Activated CD4-positive, alpha-beta T cell treated with anti-CD3 and anti-CD28 coated beads for 36 hours (primary cell): ENCODE measurements around the gene LRRTM2. TPM values are rescaled to one million over a fixed set of nuclear protein-coding genes. Genes with fewer than 3 reads are reported as not detected.
A peak's percentile ranks its signal among the peaks of the same experiment; 100 is the strongest.

ENCODE experiments used
- ATAC-seq: fragments of 200-7000 bp; cut with Tn5 transposase; one replicate; pipeline ENCODE4 v1.10.0; 2021; ENCODE audit warnings: mild to moderate bottlenecking, moderate library complexity
- CTCF ChIA-PET: fragments of 350-600 bp; sonication (Branson Sonifier 250); formaldehyde crosslinking; loops from one replicate; lab custom pipeline; 2021; ENCODE audit warnings: antibody characterized with exemption; lab: Charles Lee
- POLR2A ChIA-PET: fragments of 350-600 bp; sonication (Branson Sonifier 250); formaldehyde crosslinking; loops from one replicate; lab custom pipeline; 2021; ENCODE audit warnings: antibody characterized with exemption, inconsistent platforms; lab: Charles Lee
- DNase-seq: peaks from one replicate; pipeline ENCODE4 v3.0.0-alpha.2; 2020
- H3K27ac Mint-ChIP-seq: one replicate; pipeline ENCODE4 v1.8.0; 2021; ENCODE audit warnings: mixed read lengths
- H3K27me3 Mint-ChIP-seq: one replicate; pipeline ENCODE4 v1.8.0; 2021; ENCODE audit warnings: mixed read lengths
- H3K36me3 Mint-ChIP-seq: one replicate; pipeline ENCODE4 v1.8.0; 2021; ENCODE audit warnings: low read depth, mixed read lengths
- H3K4me1 Mint-ChIP-seq: one replicate; pipeline ENCODE4 v1.8.0; 2021; ENCODE audit warnings: mixed read lengths
- H3K4me3 Mint-ChIP-seq: one replicate; pipeline ENCODE4 v1.8.0; 2021; ENCODE audit warnings: mild to moderate bottlenecking, moderate library complexity, mixed read lengths
- H3K9me3 Mint-ChIP-seq: one replicate; pipeline ENCODE4 v1.8.0; 2021; ENCODE audit warnings: low read depth, mixed read lengths
- intact Hi-C, 2 experiments: fragments of 100-400 bp; cut with DNase I in 1 of 2; cut with micrococcal nuclease in 1 of 2; formaldehyde crosslinking; loops; one replicate each; pipeline versions ENCODE4 v1.14.2 to v1.15.1; 2022 to 2024; cut with DNase I, micrococcal nuclease
- total RNA-seq, 2 experiments: library from RNA; stranded (reverse); gene quantifications; one replicate each; pipeline ENCODE4 v1.2.3, GENCODE V29; 2021

The LRRTM2 gene
- total RNA-seq, 2 experiments from 2014 or later: 0.05 TPM; not detected in 1

GRCh38 chr5:138833726-138834480, 41.2 kb downstream of the LRRTM2 start:
- H3K4me1 Mint-ChIP-seq: peaks cover 2% of the 10 kb centered on the region
- no peak overlapping the region for H3K4me3 Mint-ChIP-seq
- H3K36me3 Mint-ChIP-seq: no peaks in the 10 kb centered on the region
- intact Hi-C loops: no loop called here
- ATAC-seq (no peak), DNase-seq (no peak)
- ChIA-PET POLR2A (no interaction called here), CTCF (interaction anchor here (1.0 to 3.2 kb wide), 4 partner anchors 9 to 401 kb away, joined by 3 to 17 read pairs (median 4); no protein-coding TSS in a partner anchor)
- no peaks in the 10 kb centered on the region for H3K27me3 Mint-ChIP-seq
- H3K9me3 Mint-ChIP-seq: no peaks in the 10 kb centered on the region
- no peak overlapping the region for H3K27ac Mint-ChIP-seq

- intact Hi-C loops: no loop called here
- Mint-ChIP-seq H3K27ac (no peak overlapping the region), H3K4me3 (no peak overlapping the region), H3K36me3 (no peaks in the 10 kb centered on the region), H3K27me3 (no peaks in the 10 kb centered on the region), H3K9me3 (no peaks in the 10 kb centered on the region), H3K4me1 (peaks cover 2% of the 10 kb centered on the region)
- DNase-seq: no peak
- no peak for ATAC-seq
- POLR2A ChIA-PET: no interaction called here
- CTCF ChIA-PET: interaction anchor here (1.3 to 3.2 kb wide), 2 partner anchors 8 to 41 kb away, joined by 3 to 17 read pairs; no protein-coding TSS in a partner anchor
Observed at GRCh38 chr5:138833080-138833479, 42.1 kb downstream of the LRRTM2 start.

- CTCF ChIA-PET: no interaction called here
- no peaks in the 10 kb centered on the region for H3K36me3 Mint-ChIP-seq
Observed at GRCh38 chr5:138832218-138832617, 42.9 kb downstream of the LRRTM2 start.

GRCh38 chr5:138831703-138832102, 43.4 kb downstream of the LRRTM2 start:
- POLR2A ChIA-PET: no interaction called here
- no peak for DNase-seq
- H3K36me3 Mint-ChIP-seq: no peaks in the 10 kb centered on the region
- H3K27me3 Mint-ChIP-seq: no peaks in the 10 kb centered on the region
- CTCF ChIA-PET: no interaction called here
- H3K4me3 Mint-ChIP-seq: no peak overlapping the region
- peaks cover 2% of the 10 kb centered on the region for H3K4me1 Mint-ChIP-seq
- H3K27ac Mint-ChIP-seq: no peak overlapping the region
- intact Hi-C loops: no loop called here
- H3K9me3 Mint-ChIP-seq: no peaks in the 10 kb centered on the region
- no peak for ATAC-seq

More at GRCh38 chr5:138832218-138832617, 42.9 kb downstream of the LRRTM2 start:
- DNase-seq: no peak
- no peaks in the 10 kb centered on the region for H3K9me3 Mint-ChIP-seq
- H3K27ac Mint-ChIP-seq: no peak overlapping the region
- no peak for ATAC-seq
- no peak overlapping the region for H3K4me3 Mint-ChIP-seq
- POLR2A ChIA-PET: no interaction called here
- intact Hi-C loops: no loop called here
- peaks cover 2% of the 10 kb centered on the region for H3K4me1 Mint-ChIP-seq
- H3K27me3 Mint-ChIP-seq: no peaks in the 10 kb centered on the region

GRCh38 chr5:138829341-138829740, 45.8 kb downstream of the LRRTM2 start:
- ChIA-PET POLR2A (no interaction called here), CTCF (interaction anchor here (1.1 kb wide), 1 partner anchor 16 kb away, joined by 4 read pairs; no protein-coding TSS in a partner anchor)
- no peak for ATAC-seq
- H3K4me1 Mint-ChIP-seq: peaks cover 6% of the 10 kb centered on the region
- H3K27me3 Mint-ChIP-seq: no peaks in the 10 kb centered on the region
- no peak overlapping the region for H3K4me3 Mint-ChIP-seq
- intact Hi-C loops: loop anchor here in 1 of 2 experiments (10.0 kb wide), 1 partner anchor 535 kb away; no protein-coding TSS in a partner anchor
- H3K9me3 Mint-ChIP-seq: no peaks in the 10 kb centered on the region
- H3K27ac Mint-ChIP-seq: no peak overlapping the region
- H3K36me3 Mint-ChIP-seq: no peaks in the 10 kb centered on the region
- no peak for DNase-seq

GRCh38 chr5:138828556-138828955, 46.6 kb downstream of the LRRTM2 start:
- intact Hi-C loops: loop anchor here in 1 of 2 experiments (10.0 kb wide), 1 partner anchor 536 kb away; no protein-coding TSS in a partner anchor
- POLR2A ChIA-PET: no interaction called here
- H3K27ac Mint-ChIP-seq: no peak overlapping the region

GRCh38 chr5:138824924-138825863, 49.9 kb downstream of the LRRTM2 start:
- ChIA-PET POLR2A (no interaction called here), CTCF (interaction anchor here (0.5 to 3.4 kb wide), 19 partner anchors 9 to 402 kb away, joined by 3 to 17 read pairs (median 3); partner anchors contain the start of genes LRRTM2 and REEP2)
- peak; percentile 8 for DNase-seq
- peak; percentile 74 for ATAC-seq
- intact Hi-C loops: loop anchor here (1.0 to 10.0 kb wide), 3 partner anchors 437 to 540 kb away; no protein-coding TSS in a partner anchor
- Mint-ChIP-seq H3K4me3 (no peak overlapping the region), H3K27ac (no peak overlapping the region), H3K4me1 (peaks cover 4% of the 10 kb centered on the region), H3K36me3 (no peaks in the 10 kb centered on the region), H3K9me3 (no peaks in the 10 kb centered on the region), H3K27me3 (peaks cover 6% of the 10 kb centered on the region)

More at GRCh38 chr5:138828556-138828955, 46.6 kb downstream of the LRRTM2 start:
- no peaks in the 10 kb centered on the region for H3K9me3 Mint-ChIP-seq
- H3K27me3 Mint-ChIP-seq: no peaks in the 10 kb centered on the region
- H3K4me1 Mint-ChIP-seq: peaks cover 6% of the 10 kb centered on the region
- H3K36me3 Mint-ChIP-seq: no peaks in the 10 kb centered on the region
- ATAC-seq: no peak
- CTCF ChIA-PET: interaction anchor here (1.0 to 1.1 kb wide), 2 partner anchors 15 to 36 kb away, joined by 3 to 4 read pairs; no protein-coding TSS in a partner anchor
- no peak overlapping the region for H3K4me3 Mint-ChIP-seq
- DNase-seq: no peak

- H3K27me3 Mint-ChIP-seq: peaks cover 8% of the 10 kb centered on the region
- intact Hi-C loops: loop anchor here (2.0 to 10.0 kb wide), 2 partner anchors 438 to 540 kb away; no protein-coding TSS in a partner anchor
- ATAC-seq (peak; percentile 12), DNase-seq (peak; percentile 14)
- H3K36me3 Mint-ChIP-seq: no peaks in the 10 kb centered on the region
- peaks cover 4% of the 10 kb centered on the region for H3K4me1 Mint-ChIP-seq
- ChIA-PET POLR2A (no interaction called here), CTCF (interaction anchor here (0.6 to 3.4 kb wide), 8 partner anchors 10 to 229 kb away, joined by 3 to 17 read pairs (median 4); no protein-coding TSS in a partner anchor)
- no peak overlapping the region for H3K4me3 Mint-ChIP-seq
- no peaks in the 10 kb centered on the region for H3K9me3 Mint-ChIP-seq
- no peak overlapping the region for H3K27ac Mint-ChIP-seq
Observed at GRCh38 chr5:138824516-138824915, 50.6 kb downstream of the LRRTM2 start.

GRCh38 chr5:138820695-138821094, 54.4 kb downstream of the LRRTM2 start:
- no peaks in the 10 kb centered on the region for H3K9me3 Mint-ChIP-seq
- no peak for DNase-seq
- peaks cover 9% of the 10 kb centered on the region for H3K27me3 Mint-ChIP-seq
- no peak for ATAC-seq
- intact Hi-C loops: loop anchor here in 1 of 2 experiments (10.0 kb wide), 1 partner anchor 544 kb away; no protein-coding TSS in a partner anchor
- no peak overlapping the region for H3K27ac Mint-ChIP-seq
- ChIA-PET CTCF (interaction anchor here (0.6 to 2.5 kb wide), 2 partner anchors 31 to 177 kb away, joined by 3 to 10 read pairs; no protein-coding TSS in a partner anchor), POLR2A (no interaction called here)
- H3K36me3 Mint-ChIP-seq: no peaks in the 10 kb centered on the region
- peaks cover 4% of the 10 kb centered on the region for H3K4me1 Mint-ChIP-seq
- H3K4me3 Mint-ChIP-seq: no peak overlapping the region

- DNase-seq: no peak
- Mint-ChIP-seq H3K27me3 (peaks cover 9% of the 10 kb centered on the region), H3K27ac (no peak overlapping the region), H3K4me1 (no peaks in the 10 kb centered on the region), H3K9me3 (no peaks in the 10 kb centered on the region), H3K4me3 (no peak overlapping the region), H3K36me3 (no peaks in the 10 kb centered on the region)
- ChIA-PET CTCF (interaction anchor here (0.9 kb wide), 1 partner anchor 27 kb away, joined by 4 read pairs; no protein-coding TSS in a partner anchor), POLR2A (no interaction called here)
- ATAC-seq: no peak
- intact Hi-C loops: loop anchor here in 1 of 2 experiments (10.0 kb wide), 1 partner anchor 426 kb away; no protein-coding TSS in a partner anchor
Observed at GRCh38 chr5:138819081-138819480, 56.1 kb downstream of the LRRTM2 start.
